ENCODE data around the gene PLCL2.

The PLCL2 gene

GRCh38 chr3:16940769-16941700, 56.3 kb downstream of the PLCL2 start:
- no peaks in the 10 kb centered on the region for H3K9me2 ChIP-seq (ENCODE audit: low read depth, low read length)
- H3K4me3 ChIP-seq (ENCODE audit: low read depth, low read length, poor library complexity, severe bottlenecking), result no peak overlapping the region
- H3K9me3 ChIP-seq (ENCODE audit: low read length), result no peaks in the 10 kb centered on the region
- no peaks in the 10 kb centered on the region for H4K20me1 ChIP-seq (ENCODE audit: insufficient read depth, low read length)
- TF ChIP-seq CTCF (IDR thresholded peaks at IDR 0.05; ENCODE audit: low read length) (no peak), EZH2 (IDR thresholded peaks at IDR 0.05; ENCODE audit: borderline replicate concordance, low read length) (no peak)
- no peaks in the 10 kb centered on the region for H3K4me1 ChIP-seq (ENCODE audit: insufficient read depth, low read length, severe bottlenecking)
- H3K9ac ChIP-seq (ENCODE audit: low read length), result no peak overlapping the region
- H3K4me2 ChIP-seq (ENCODE audit: low read length), result no peak overlapping the region
- no peaks in the 10 kb centered on the region for H3F3A ChIP-seq (ENCODE audit: insufficient read depth, low read length)
- H2AFZ ChIP-seq (ENCODE audit: low read length), result no peak overlapping the region
- no peaks in the 10 kb centered on the region; the same call in 1 of the 2 replicates for H3K36me3 ChIP-seq (ENCODE audit: insufficient read depth, low read length)
- H3K27ac ChIP-seq (ENCODE audit: low read depth, low read length, poor library complexity, severe bottlenecking), result no peak overlapping the region
- H3K27me3 ChIP-seq (ENCODE audit: insufficient read depth, low read length), result no peaks in the 10 kb centered on the region
- H3K79me2 ChIP-seq (ENCODE audit: insufficient read depth, low read length), result peaks cover 94% of the 10 kb centered on the region

- H3F3A ChIP-seq (ENCODE audit: insufficient read depth, low read length), result no peaks in the 10 kb centered on the region
- H3K27me3 ChIP-seq (ENCODE audit: insufficient read depth, low read length), result no peaks in the 10 kb centered on the region
- H3K36me3 ChIP-seq (ENCODE audit: insufficient read depth, low read length), result no peaks in the 10 kb centered on the region
- H3K9me3 ChIP-seq (ENCODE audit: low read length), result no peaks in the 10 kb centered on the region
- TF ChIP-seq EZH2 (IDR thresholded peaks at IDR 0.05; ENCODE audit: borderline replicate concordance, low read length), result no peak
- no peak for TF ChIP-seq CTCF (IDR thresholded peaks at IDR 0.05; ENCODE audit: low read length)
- no peak overlapping the region for H3K4me2 ChIP-seq (ENCODE audit: low read length)
- H4K20me1 ChIP-seq (ENCODE audit: insufficient read depth, low read length), result no peaks in the 10 kb centered on the region
- H3K9me2 ChIP-seq (ENCODE audit: low read depth, low read length), result no peaks in the 10 kb centered on the region
- no peak overlapping the region for H2AFZ ChIP-seq (ENCODE audit: low read length)
- peaks cover 91% of the 10 kb centered on the region for H3K79me2 ChIP-seq (ENCODE audit: insufficient read depth, low read length)
- no peaks in the 10 kb centered on the region for H3K4me1 ChIP-seq (ENCODE audit: insufficient read depth, low read length, severe bottlenecking)
- H3K4me3 ChIP-seq (ENCODE audit: low read depth, low read length, poor library complexity, severe bottlenecking), result no peak overlapping the region
- H3K27ac ChIP-seq (ENCODE audit: low read depth, low read length, poor library complexity, severe bottlenecking), result no peak overlapping the region
- H3K9ac ChIP-seq (ENCODE audit: low read length), result no peak overlapping the region
Observed at GRCh38 chr3:16942955-16943354, 58.2 kb downstream of the PLCL2 start.

GRCh38 chr3:16943857-16944256, 59.1 kb downstream of the PLCL2 start:
- H3K9me3 ChIP-seq (ENCODE audit: low read length), result no peaks in the 10 kb centered on the region
- no peak overlapping the region for H3K4me3 ChIP-seq (ENCODE audit: low read depth, low read length, poor library complexity, severe bottlenecking)
- no peaks in the 10 kb centered on the region for H3K27me3 ChIP-seq (ENCODE audit: insufficient read depth, low read length)
- no peak overlapping the region for H3K27ac ChIP-seq (ENCODE audit: low read depth, low read length, poor library complexity, severe bottlenecking)
- TF ChIP-seq CTCF (IDR thresholded peaks at IDR 0.05; ENCODE audit: low read length) (no peak), EZH2 (IDR thresholded peaks at IDR 0.05; ENCODE audit: borderline replicate concordance, low read length) (no peak)
- H3K4me2 ChIP-seq (ENCODE audit: low read length), result no peak overlapping the region
- no peak overlapping the region for H3K9ac ChIP-seq (ENCODE audit: low read length)
- H4K20me1 ChIP-seq (ENCODE audit: insufficient read depth, low read length), result no peaks in the 10 kb centered on the region
- H3K36me3 ChIP-seq (ENCODE audit: insufficient read depth, low read length), result no peaks in the 10 kb centered on the region
- H3K79me2 ChIP-seq (ENCODE audit: insufficient read depth, low read length), result peaks cover 91% of the 10 kb centered on the region
- H3K4me1 ChIP-seq (ENCODE audit: insufficient read depth, low read length, severe bottlenecking), result no peaks in the 10 kb centered on the region
- no peak overlapping the region for H2AFZ ChIP-seq (ENCODE audit: low read length)
- H3F3A ChIP-seq (ENCODE audit: insufficient read depth, low read length), result no peaks in the 10 kb centered on the region
- H3K9me2 ChIP-seq (ENCODE audit: low read depth, low read length), result no peaks in the 10 kb centered on the region

All from OCI-LY1 (cell line).